SK-MEL-5 (cell line): ENCODE measurements around the gene TRIM15. TPM values are rescaled to one million over a fixed set of nuclear protein-coding genes. Genes with fewer than 3 reads are reported as not detected.
"Not testable (repeated sequence)": the region's sequence is repeated elsewhere in the genome, so short reads cannot be mapped to it uniquely, and the experiment has no call there.

Experiments
- DNase-seq: peaks from one replicate; pipeline ENCODE4 v3.0.0-alpha.2; 2016; ENCODE audit warnings: low read depth, low spot score
- in situ Hi-C: cut with HindIII; loops from 2 replicates; pipeline ENCODE4 v1.10.0; 2016; ENCODE audit warnings: low sequenced_read_pairs, high pct_unique_total_duplicates, low pct_unique_long_range_greater_than_20kb
- small RNA-seq, 2 experiments: library from RNA; depleted of rRNA; stranded (forward); fragments of <200 nt; gene quantifications; one replicate each; pipeline ENCODE3, GENCODE V24; 2014
- total RNA-seq: library from RNA; depleted of rRNA; stranded (reverse); fragments of >200 nt; shearing (Covaris generic); gene quantifications from 2 replicates; pipeline ENCODE4 v1.2.3, GENCODE V29; 2014; rRNA removed

The TRIM15 gene
- total RNA-seq, 1 experiment from 2014 or later, result not detected

- in situ Hi-C loops, result no loop called here
- no peak for DNase-seq
Measured at GRCh38 chr6:30211899-30212298, 48.6 kb downstream of the TRIM15 start.

DNA sequence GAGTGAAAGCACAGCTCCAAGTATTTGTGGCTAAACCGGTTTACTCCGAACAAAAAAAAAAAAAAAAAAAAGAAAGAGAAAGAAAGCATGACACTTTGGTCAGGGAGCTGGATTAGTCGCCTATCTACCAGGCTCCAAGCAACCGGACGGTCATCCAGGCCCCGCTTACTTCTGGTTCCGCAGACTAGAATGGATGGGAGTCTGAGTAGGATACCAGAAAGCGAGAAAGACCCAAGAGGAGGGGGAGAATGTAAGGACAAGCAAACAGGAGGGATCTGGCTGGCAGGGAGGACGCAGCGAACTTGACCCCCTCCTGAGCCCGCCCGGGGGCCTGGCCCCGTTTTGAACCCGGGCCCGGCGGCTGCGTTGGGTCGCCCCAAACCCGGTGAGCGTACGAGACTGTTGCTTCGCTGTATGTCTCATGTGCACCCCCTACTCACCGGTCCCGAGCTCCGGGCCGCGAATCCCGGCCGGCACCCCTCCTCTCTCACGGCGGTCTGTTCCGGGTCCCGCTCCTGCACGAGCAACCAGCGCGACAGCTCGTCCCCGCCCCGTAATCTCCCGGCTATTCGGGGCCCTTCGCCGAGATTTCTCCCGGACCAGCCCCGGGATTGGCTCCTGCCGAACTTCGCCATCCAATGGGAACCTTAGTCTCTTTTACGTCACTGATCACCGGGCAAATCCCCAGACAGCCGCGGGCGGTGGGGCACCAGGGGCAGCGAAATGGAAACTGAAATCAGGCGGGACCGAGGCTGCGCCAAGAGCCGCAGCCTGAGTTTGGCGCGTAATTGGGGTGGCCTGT lies 49.7 kb downstream of the TRIM15 start, which contains the start of gene TRIM26:
Gene TRIM26, minus strand, starts transcription at position 542 of the 802 bp plus-strand sequence. CDS start 14,303 bp downstream, outside the sequence.
- peak; percentile 98 for DNase-seq
- in situ Hi-C loops, result no loop called here

DNA sequence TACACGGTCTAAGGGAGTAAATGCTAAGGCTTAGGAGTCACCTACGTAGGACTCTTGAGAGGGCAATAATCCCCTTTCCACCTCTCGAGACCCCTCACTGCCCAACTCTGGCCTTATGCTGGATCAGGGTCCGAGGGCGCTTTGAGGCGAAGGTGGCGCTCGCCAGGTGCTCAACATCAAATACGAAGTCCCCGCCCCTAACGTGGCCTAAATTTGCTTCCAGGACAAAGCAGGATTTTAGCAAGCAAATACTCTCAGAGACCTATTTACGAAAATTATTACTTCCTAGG lies 50.3 kb downstream of the TRIM15 start:
- no peak for DNase-seq
- in situ Hi-C loops, result no loop called here

DNA sequence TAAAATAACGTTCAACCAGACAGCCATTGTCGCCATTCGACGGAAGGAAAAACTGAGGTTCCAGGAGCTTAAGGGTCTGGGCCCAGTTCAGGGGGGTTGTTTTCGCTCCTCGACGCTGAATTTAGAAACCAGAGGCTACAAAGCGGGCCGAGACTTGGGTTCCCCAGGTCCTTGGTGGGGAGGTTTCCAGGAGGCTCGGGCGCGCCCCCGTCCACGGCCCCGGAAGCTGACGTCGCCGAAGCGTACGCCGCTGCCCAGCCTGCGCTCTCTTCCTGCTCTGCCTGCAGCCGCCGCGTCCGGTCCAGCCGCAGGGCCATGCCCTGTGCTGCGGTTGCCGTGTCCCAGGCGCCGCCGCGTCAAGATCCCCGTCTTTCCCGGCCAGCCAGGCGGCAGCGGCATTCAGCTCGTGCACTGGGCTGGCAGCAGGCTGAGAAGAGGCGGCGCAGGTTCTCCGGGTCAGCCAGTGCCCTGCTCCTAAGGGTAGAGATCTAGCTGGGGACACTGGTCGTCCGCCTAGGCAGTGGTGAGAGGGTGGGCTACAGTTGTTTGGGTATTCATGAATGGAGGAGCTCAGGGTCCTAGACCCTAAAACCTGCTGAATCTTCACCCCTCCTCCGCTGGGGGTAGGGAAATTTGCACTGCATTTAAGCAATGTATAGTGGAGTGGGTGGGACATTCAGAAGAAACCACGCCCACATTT lies 50.8 kb downstream of the TRIM15 start:
- in situ Hi-C loops, result no loop called here
- peak; percentile 68 for DNase-seq

DNA sequence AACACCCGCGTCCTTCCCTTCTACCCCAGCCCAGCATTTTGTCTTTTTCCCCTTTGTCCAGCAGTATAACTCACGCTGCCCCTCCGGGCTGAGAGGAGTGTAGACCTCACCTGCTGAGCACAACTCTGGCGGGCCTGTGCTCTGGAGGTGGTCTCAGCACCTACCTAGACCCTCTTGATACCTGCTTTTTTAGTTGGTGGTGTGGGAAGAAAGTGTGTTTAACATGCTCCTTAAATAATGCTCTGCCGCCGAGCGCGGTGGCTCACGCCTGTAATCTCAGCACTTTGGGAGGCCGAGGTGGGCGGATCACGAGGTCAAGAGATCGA lies 51.3 kb downstream of the TRIM15 start:
- in situ Hi-C loops, result no loop called here
- no peak for DNase-seq

DNA sequence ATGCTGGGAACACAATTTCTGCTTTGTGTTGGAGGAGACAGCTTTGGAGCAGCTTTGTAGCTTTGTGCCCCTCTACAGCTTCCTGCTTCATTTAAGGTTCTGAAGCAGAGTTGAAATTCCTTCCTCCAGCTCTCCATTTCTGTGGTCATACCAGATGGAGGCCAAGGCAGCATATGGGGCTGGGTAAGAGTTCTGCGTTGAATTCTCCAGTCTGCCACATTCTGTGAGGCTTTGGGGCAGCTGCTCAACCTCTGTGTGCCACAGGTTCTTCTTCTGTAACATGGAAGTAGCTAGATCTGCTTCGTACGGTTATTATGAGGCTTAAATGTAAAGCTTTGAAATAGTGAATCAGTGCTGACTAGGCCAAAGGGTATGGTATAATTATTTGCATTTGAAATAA lies 52.8 kb downstream of the TRIM15 start:
- no peak for DNase-seq
- in situ Hi-C loops, result no loop called here

- DNase-seq, result peak; percentile 72
- in situ Hi-C loops, result no loop called here
Measured at GRCh38 chr6:30219244-30219643, 55.9 kb downstream of the TRIM15 start.

GRCh38 chr6:30221395-30221794 lies 58.0 kb downstream of the TRIM15 start:
- DNase-seq, in situ Hi-C loops: not testable (repeated sequence)

- in situ Hi-C loops, DNase-seq: not testable (repeated sequence)
Measured at GRCh38 chr6:30221956-30222355, 58.6 kb downstream of the TRIM15 start.

Small RNA genes lying within 50 kb of the gene (small RNA-seq; reads per million reads assigned to genes)
- 0 reads per million in 2 experiments for gene RF00554

Other genes starting within 250 kb of the TRIM15 start
- gene HLA-A, start 221.0 kb upstream of the TRIM15 start, total RNA-seq, result 451 and 474 TPM in 2 replicates
- 27.9 and 32.4 TPM in 2 replicates for gene POLR1H, start 102.3 kb upstream of the TRIM15 start, total RNA-seq
- gene PPP1R11, start 96.3 kb upstream of the TRIM15 start, total RNA-seq, result 51.5 and 51.6 TPM in 2 replicates
- gene RNF39, start 87.8 kb upstream of the TRIM15 start, total RNA-seq, result not detected in 2 replicates
- gene TRIM31, start 50.5 kb upstream of the TRIM15 start, total RNA-seq, result not detected in 2 replicates
- not detected in 2 replicates for gene TRIM40, start 27.4 kb upstream of the TRIM15 start, total RNA-seq
- not detected in 2 replicates for gene TRIM10, start 2.3 kb upstream of the TRIM15 start, total RNA-seq
- gene TRIM26, start 49.9 kb downstream of the TRIM15 start, total RNA-seq, result 24.7 and 25.0 TPM in 2 replicates
- 8.2 and 9.1 TPM in 2 replicates for gene TRIM39, start 163.4 kb downstream of the TRIM15 start, total RNA-seq
- gene RPP21, start 181.6 kb downstream of the TRIM15 start, total RNA-seq, result 38.9 and 42.7 TPM in 2 replicates